ENCODE measurements around the gene CD8B2. TPM values are rescaled to one million over a fixed set of nuclear protein-coding genes. Genes with fewer than 3 reads are reported as not detected.

Gene CD8B2
- total RNA-seq, 4 donors from 2014 or later = not detected

- 65 to 89% methylated on average over 4 of the region's 4 CpGs for WGBS, 2 donors
- Histone ChIP-seq H3K36me3 (no peaks in the 10 kb centered on the region), H3K4me3 (no peak overlapping the region), H3K27me3 (no peaks in the 10 kb centered on the region), H3K4me1 (no peaks in the 10 kb centered on the region), H3K9me3 (no peaks in the 10 kb centered on the region), H3K27ac (no peak overlapping the region)
- TF ChIP-seq POLR2A (IDR thresholded peaks at IDR 0.05) (no peak), CTCF (IDR thresholded peaks at IDR 0.05) (no peak), EP300 (IDR thresholded peaks at IDR 0.05) (no peak)
- no peak for DNase-seq (ENCODE audit: low spot score in 2 of 2)
These were observed 29.3 kb downstream of the CD8B2 start for GRCh38 chr2:106516436-106516835.

GRCh38 chr2:106516864-106517263 lies 29.7 kb downstream of the CD8B2 start:
- no peak overlapping the region for H3K27ac ChIP-seq
- no peak overlapping the region for H3K4me3 ChIP-seq
- no peak for DNase-seq (ENCODE audit: low spot score in 2 of 2)
- no peaks in the 10 kb centered on the region for H3K27me3 ChIP-seq
- H3K4me1 ChIP-seq = no peaks in the 10 kb centered on the region
- H3K36me3 ChIP-seq = no peaks in the 10 kb centered on the region
- no peaks in the 10 kb centered on the region for H3K9me3 ChIP-seq
- TF ChIP-seq EP300 (IDR thresholded peaks at IDR 0.05) (no peak), CTCF (IDR thresholded peaks at IDR 0.05) (no peak), POLR2A (IDR thresholded peaks at IDR 0.05) (no peak)
- 95 to 100% methylated on average over 1 of the region's 1 CpG for WGBS, 2 donors

DNA sequence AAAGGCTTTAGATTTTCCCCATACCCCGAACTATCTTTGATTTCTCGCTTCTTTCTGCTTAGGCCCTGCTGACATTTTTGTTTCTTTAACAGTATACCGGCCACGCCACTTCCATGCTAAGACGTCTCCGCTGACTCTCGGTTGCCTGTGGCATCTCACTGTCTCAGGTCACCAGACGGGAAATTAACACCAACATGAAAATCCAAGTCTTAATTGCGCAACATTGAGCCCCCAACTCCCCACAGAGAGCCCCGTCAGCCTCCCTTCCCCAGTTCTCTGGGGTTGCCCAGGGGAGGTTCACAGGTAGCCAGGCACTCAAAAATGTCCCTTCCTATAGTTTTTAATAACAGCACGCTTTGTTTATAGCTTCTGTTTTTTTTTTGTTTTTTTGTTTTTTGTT lies 30.2 kb downstream of the CD8B2 start:
- DNase-seq (ENCODE audit: low spot score in 2 of 2) = no peak
- WGBS, 2 donors = 92 to 95% methylated on average over 11 of the region's 11 CpGs
- no peaks in the 10 kb centered on the region for H3K9me3 ChIP-seq
- no peaks in the 10 kb centered on the region for H3K4me1 ChIP-seq
- no peak overlapping the region for H3K27ac ChIP-seq
- no peaks in the 10 kb centered on the region for H3K36me3 ChIP-seq
- TF ChIP-seq EP300 (IDR thresholded peaks at IDR 0.05) (no peak), CTCF (IDR thresholded peaks at IDR 0.05) (no peak), POLR2A (IDR thresholded peaks at IDR 0.05) (no peak)
- no peaks in the 10 kb centered on the region for H3K27me3 ChIP-seq
- H3K4me3 ChIP-seq = no peak overlapping the region

- TF ChIP-seq CTCF (IDR thresholded peaks at IDR 0.05) (no peak), EP300 (IDR thresholded peaks at IDR 0.05) (no peak), POLR2A (IDR thresholded peaks at IDR 0.05) (no peak)
- Histone ChIP-seq H3K4me1 (no peaks in the 10 kb centered on the region), H3K9me3 (no peaks in the 10 kb centered on the region), H3K27ac (no peak overlapping the region), H3K27me3 (no peaks in the 10 kb centered on the region), H3K4me3 (no peak overlapping the region), H3K36me3 (no peaks in the 10 kb centered on the region)
- DNase-seq (ENCODE audit: low spot score in 2 of 2) = no peak
- 75 to 80% methylated on average over 5 of the region's 5 CpGs for WGBS, 2 donors
These were observed 32.6 kb downstream of the CD8B2 start for GRCh38 chr2:106519767-106520166.

- Histone ChIP-seq H3K9me3 (no peaks in the 10 kb centered on the region), H3K36me3 (no peaks in the 10 kb centered on the region), H3K27me3 (no peaks in the 10 kb centered on the region), H3K27ac (no peak overlapping the region), H3K4me1 (no peaks in the 10 kb centered on the region), H3K4me3 (no peak overlapping the region)
- 77 to 80% methylated on average over 9 of the region's 9 CpGs for WGBS, 2 donors
- no peak for TF ChIP-seq CTCF (IDR thresholded peaks at IDR 0.05)
- no peak for TF ChIP-seq POLR2A (IDR thresholded peaks at IDR 0.05)
- TF ChIP-seq EP300 (IDR thresholded peaks at IDR 0.05) = no peak
- DNase-seq (ENCODE audit: low spot score in 2 of 2) = no peak
These were observed 33.9 kb downstream of the CD8B2 start for GRCh38 chr2:106521016-106521415.

All from tibial nerve (tissue), 4 donors.